Measurements from ENCODE around the gene GINS2. TPM values are rescaled to one million over a fixed set of nuclear protein-coding genes. Genes with fewer than 3 reads are reported as not detected.

The GINS2 gene
- total and polyA plus RNA-seq, 2 experiments from 2014 or later, result 40.5 to 44.4 TPM

- no peak for TF ChIP-seq REST (IDR thresholded peaks at IDR 0.05; ENCODE audit: unreplicated experiment)
- no peak for TF ChIP-seq ETS1 (IDR thresholded peaks at IDR 0.05)
- TF ChIP-seq ZNF114 (CRISPR knock-in tag; IDR thresholded peaks at IDR 0.05), result no peak
- no peak for TF ChIP-seq EZH2 (IDR thresholded peaks at IDR 0.05; ENCODE audit: low read depth, unreplicated experiment)
- TF ChIP-seq POLR2AphosphoS5 (IDR thresholded peaks at IDR 0.05; ENCODE audit: low read depth), result no peak
- TF ChIP-seq NANOG (IDR thresholded peaks at IDR 0.05; ENCODE audit: borderline replicate concordance), result no peak
Measured at GRCh38 chr16:85736921-85737320, 48.2 kb upstream of the GINS2 start (continued).

- no peaks in the 10 kb centered on the region for H3K9me2 ChIP-seq (ENCODE audit: insufficient read depth)
- Mint-ChIP-seq H3K4me1 (peaks cover 12% of the 10 kb centered on the region), H3K9me3 (no peaks in the 10 kb centered on the region), H3K27me3 (ENCODE audit: insufficient read depth, low read depth, poor library complexity) (peaks cover 3% of the 10 kb centered on the region), H3K36me3 (ENCODE audit: low read depth) (no peaks in the 10 kb centered on the region), H3K27ac (no peak overlapping the region), H3K4me3 (no peak overlapping the region)
- H3K27ac ChIP-seq (ENCODE audit: low read depth), result no peak overlapping the region
- DNase-seq (ENCODE audit: low spot score) (no peak), ATAC-seq (no peak)
- H4K20me1 ChIP-seq (replicated peaks; ENCODE audit: insufficient read depth), result no peaks in the 10 kb centered on the region; the same call in 1 of the 2 replicates
- no peaks in the 10 kb centered on the region for H3K36me3 ChIP-seq (ENCODE audit: insufficient read depth)
- no peaks in the 10 kb centered on the region for H3K4me1 ChIP-seq (ENCODE audit: insufficient read depth)
- H2AFZ ChIP-seq, result no peak overlapping the region
- no peak overlapping the region for H3K4me3 ChIP-seq
- H3K4me2 ChIP-seq, result no peak overlapping the region
- H3K27me3 ChIP-seq (ENCODE audit: insufficient read depth), result no peaks in the 10 kb centered on the region
- no peaks in the 10 kb centered on the region for H3K79me2 ChIP-seq (replicated peaks; ENCODE audit: insufficient read depth)
- 0 out of 2 replicates have a peak, but pooled peaks cover 3% of the 10 kb centered on the region for H3F3A ChIP-seq (replicated peaks; ENCODE audit: low read depth)
- TF ChIP-seq STAT1 (IDR thresholded peaks at IDR 0.05; ENCODE audit: unreplicated experiment) (no peak), ZNF331 (CRISPR knock-in tag; IDR thresholded peaks at IDR 0.05; ENCODE audit: low read depth) (no peak), EZH2phosphoT487 (IDR thresholded peaks at IDR 0.05; ENCODE audit: unreplicated experiment) (no peak), POLR2AphosphoS5 (IDR thresholded peaks at IDR 0.05; ENCODE audit: low read depth) (no peak), ZNF462 (CRISPR knock-in tag; IDR thresholded peaks at IDR 0.05) (no peak), ZNF114 (CRISPR knock-in tag; IDR thresholded peaks at IDR 0.05) (no peak), CREB1 (CRISPR knock-in tag; IDR thresholded peaks at IDR 0.05; ENCODE audit: low read depth) (no peak), REST (IDR thresholded peaks at IDR 0.05; ENCODE audit: unreplicated experiment) (no peak)
Measured at GRCh38 chr16:85735946-85736345, 47.2 kb upstream of the GINS2 start.
